ENCODE data around the gene HSPA1B.
A peak's percentile ranks its signal among the peaks of the same experiment; 100 is the strongest.

The HSPA1B gene

DNA sequence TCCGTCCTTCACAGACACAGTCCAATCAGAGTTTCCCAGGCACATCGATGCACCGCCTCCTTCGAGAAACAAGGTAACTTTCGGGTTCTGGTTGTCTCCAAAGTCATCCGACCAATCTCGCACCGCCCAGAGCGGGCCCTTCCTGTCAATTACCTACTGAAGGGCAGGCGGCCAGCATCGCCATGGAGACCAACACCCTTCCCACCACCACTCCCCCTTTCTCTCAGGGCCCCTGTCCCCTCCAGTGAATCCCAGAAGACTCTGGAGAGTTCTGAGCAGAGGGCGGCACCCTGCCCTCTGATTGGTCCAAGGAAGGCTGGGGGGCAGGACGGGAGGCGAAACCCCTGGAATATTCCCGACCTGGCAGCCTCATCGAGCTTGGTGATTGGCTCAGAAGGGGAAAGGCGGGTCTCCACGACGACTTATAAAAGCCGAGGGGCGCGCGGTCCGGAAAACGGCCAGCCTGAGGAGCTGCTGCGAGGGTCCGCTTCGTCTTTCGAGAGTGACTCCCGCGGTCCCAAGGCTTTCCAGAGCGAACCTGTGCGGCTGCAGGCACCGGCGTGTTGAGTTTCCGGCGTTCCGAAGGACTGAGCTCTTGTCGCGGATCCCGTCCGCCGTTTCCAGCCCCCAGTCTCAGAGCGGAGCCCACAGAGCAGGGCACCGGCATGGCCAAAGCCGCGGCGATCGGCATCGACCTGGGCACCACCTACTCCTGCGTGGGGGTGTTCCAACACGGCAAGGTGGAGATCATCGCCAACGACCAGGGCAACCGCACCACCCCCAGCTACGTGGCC is at the start of gene HSPA1B:
HSPA1B (plus strand) TSS at position 453 of the 794 bp plus-strand sequence; CDS start at position 666, 213 bp downstream.
- peak within 1 kb of the TSS; percentile 96 for H3K27ac ChIP-seq
- TF ChIP-seq, protein P1, sequence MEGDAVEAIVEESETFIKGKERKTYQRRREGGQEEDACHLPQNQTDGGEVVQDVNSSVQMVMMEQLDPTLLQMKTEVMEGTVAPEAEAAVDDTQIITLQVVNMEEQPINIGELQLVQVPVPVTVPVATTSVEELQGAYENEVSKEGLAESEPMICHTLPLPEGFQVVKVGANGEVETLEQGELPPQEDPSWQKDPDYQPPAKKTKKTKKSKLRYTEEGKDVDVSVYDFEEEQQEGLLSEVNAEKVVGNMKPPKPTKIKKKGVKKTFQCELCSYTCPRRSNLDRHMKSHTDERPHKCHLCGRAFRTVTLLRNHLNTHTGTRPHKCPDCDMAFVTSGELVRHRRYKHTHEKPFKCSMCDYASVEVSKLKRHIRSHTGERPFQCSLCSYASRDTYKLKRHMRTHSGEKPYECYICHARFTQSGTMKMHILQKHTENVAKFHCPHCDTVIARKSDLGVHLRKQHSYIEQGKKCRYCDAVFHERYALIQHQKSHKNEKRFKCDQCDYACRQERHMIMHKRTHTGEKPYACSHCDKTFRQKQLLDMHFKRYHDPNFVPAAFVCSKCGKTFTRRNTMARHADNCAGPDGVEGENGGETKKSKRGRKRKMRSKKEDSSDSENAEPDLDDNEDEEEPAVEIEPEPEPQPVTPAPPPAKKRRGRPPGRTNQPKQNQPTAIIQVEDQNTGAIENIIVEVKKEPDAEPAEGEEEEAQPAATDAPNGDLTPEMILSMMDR (conservative IDR thresholded peaks at IDR 0.05): no peak
- no peak for TF ChIP-seq ZFX (IDR thresholded peaks at IDR 0.05)

DNA sequence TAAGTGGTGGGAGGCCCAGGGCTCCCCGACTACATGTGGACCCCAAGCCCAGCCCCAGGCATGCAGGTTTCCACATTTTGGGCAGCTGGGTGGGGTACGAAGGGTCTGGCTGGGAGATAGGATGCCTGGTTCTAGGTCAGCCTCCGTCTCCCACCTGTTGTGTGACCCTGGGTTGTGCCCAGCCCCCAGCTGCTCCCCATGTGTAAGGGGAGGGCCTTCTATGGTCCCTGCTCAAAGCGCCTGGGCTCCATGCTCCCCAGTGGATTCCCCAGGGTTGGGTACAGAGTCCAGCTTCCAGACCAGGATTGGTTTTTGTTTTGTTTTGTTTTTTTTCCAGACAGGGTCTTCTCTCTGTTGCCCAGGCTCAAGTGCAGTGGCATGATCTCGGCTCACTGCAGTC is 49.3 kb upstream of the HSPA1B start:
- no peak overlapping the region for H3K27ac ChIP-seq
- no peak for TF ChIP-seq ZFX (IDR thresholded peaks at IDR 0.05)
- TF ChIP-seq, protein P1 (conservative IDR thresholded peaks at IDR 0.05): no peak

DNA sequence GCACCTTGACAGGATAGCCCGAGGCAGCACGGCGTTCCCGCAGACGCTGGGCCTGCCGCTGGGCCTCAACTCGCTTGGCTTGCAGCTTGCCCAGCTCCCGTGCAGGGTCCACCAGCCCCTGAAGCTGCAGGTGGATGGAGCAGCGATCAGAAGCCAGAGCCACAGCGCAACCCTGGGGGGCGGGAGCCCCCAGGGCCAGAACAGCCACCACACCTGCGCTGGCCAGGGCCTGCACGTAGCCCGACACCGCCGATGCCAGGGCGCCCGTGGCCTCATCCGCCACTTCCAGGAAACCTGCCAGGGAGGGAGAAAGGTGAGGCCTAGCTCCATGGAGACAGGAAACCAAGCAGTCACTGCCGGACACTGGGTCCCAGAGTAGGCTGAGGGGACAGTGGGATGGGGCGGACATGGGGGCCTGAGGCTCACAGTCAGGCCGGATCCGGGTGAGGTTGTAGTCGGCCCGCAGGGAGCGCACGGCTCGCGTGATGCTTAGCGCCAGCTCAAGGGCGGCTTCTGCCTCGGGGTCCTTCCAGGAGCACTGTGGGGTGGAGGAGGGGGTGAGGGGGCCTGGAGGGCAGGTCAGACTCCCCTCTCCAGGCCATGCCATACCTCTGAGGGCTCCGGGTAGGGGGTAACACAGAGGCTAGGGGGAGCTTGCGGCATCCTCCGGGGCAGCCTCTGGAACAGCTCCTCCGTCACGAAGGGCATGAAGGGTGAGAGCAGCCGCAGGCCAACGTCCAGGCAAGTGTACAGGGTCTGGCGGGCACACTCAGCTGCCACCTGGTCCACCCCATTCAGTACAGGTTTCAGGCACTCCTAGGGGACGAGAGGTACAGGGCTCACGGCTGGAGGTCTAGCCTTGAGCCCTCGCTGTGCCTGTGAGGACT is 48.3 kb upstream of the HSPA1B start:
- no peak overlapping the region for H3K27ac ChIP-seq
- TF ChIP-seq, protein P1 (conservative IDR thresholded peaks at IDR 0.05): no peak
- no peak for TF ChIP-seq ZFX (IDR thresholded peaks at IDR 0.05)

DNA sequence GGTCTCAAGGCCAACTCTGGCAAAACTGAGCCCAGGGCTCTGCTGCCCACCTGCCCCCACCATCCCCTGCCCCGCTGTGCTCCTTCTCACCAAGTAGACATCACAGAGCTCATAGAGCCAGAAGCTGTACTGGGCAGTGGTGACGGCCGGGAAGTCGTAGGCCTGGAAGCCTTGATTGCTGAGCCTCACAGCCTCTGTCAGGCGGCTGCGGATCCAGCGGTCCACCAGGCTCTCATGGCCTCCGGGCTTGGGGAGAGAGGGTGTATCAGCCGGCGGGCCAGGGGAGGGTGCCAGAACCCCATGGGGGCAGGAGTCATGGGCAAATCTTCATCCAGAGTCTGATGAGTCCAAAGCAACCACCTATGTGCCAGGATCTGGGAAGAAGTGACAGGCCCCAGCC is 47.6 kb upstream of the HSPA1B start:
- H3K27ac ChIP-seq: no peak overlapping the region
- TF ChIP-seq, protein P1 (conservative IDR thresholded peaks at IDR 0.05): no peak
- no peak for TF ChIP-seq ZFX (IDR thresholded peaks at IDR 0.05)

DNA sequence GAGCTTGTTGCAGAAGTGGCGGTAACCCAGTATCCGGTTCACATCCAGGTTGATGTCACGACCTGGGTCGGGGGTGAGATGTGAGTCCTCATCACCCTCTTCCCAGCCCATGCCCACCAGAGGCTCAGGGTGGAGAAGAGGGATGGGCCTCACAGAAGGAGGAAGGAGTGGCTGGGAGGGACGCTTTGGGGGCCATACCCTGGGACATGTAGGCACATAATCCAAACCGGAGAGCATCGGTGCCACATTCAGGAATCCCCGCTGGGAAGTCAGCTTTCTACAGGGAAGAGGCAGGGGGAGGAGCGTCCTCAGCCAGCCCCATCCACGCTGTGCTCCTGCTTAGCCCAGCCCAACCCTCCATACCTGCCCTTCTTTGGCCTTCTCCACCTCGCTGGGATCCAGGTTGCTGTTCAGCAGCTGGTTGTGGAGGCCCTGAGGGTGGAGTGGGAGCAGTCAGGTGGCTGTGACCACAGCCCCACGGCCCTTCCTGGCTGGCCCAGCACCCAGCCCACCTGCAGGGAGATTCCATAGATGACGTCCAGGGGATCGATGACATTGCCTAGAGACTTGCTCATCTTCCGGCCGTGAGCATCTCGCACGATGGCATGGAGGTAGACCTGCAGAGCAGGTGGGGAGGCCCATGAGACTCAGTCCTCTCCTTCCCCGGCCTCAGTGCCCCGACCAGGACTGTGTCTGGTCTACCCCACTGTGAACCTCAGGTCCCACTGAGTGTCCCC is 46.9 kb upstream of the HSPA1B start:
- H3K27ac ChIP-seq: no peak overlapping the region
- TF ChIP-seq, protein P1 (conservative IDR thresholded peaks at IDR 0.05): no peak
- TF ChIP-seq ZFX (IDR thresholded peaks at IDR 0.05): no peak

DNA sequence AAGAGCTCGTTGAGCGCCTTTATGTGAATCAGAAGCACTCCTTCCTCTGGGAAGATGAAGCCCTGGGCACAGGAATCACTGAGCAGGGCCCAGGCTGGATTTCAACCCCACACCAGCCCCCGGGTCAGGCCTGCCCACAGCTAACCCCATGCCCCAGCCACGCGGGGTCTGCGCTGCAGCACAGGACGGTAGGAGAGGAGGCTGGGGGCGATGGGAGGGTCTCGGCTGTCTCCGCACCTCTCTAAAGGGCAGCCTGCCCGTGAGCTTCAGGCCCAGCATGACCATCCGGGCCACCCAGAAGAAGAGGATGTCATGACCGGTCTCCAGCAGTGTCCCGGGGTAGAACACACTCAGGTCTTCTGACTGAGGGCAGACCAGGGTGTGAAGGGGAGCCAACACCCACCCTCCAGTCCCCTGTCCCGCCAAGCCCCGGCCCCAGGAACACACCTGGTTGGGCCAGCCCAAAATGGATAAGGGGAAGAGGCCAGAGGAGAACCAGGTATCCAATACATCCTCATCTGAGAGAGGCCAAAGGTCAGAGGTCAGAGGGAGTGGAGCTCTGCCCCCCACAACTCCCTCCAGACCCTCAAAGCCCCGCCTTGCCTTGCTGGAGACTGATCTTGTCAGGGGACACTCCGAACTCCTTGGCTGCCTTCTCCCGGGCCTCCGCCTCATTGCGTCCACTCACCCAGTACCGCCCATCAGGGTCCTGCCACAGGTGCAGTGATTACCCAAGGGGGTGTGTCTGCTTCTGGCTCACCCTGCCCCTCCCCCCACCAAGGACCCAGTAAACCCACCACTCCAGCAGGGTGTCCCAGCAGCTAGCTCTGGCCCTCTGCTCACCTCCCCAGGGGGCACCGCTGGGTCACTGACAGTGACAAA is 46.1 kb upstream of the HSPA1B start:
- TF ChIP-seq, protein P1 (conservative IDR thresholded peaks at IDR 0.05): no peak
- TF ChIP-seq ZFX (IDR thresholded peaks at IDR 0.05): no peak
- H3K27ac ChIP-seq: no peak overlapping the region

Measured in C4-2B (cell line).